ENCODE measurements around the gene INSC.
A peak's percentile ranks its signal among the peaks of the same experiment; 100 is the strongest.

The INSC gene

DNA sequence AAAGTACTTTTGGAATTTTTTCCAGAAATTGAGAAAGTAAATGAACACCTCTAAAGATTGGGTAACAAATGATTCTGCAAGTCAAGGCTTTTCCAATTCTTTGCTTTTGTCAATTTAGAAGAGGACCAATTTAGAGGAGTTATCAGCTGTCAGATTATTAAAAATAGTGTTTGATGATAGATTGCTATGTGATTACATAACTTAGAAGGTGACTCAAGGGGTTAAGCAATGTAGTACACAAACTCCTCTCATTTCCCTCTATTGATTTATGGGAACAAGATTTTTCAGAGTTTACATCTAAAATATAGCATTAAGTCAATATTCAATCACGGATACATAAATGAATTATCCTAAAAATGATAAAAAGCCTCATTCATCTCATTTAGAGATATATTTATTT lies 70.3 kb downstream of the INSC start:
- no peak for DNase-seq (ENCODE audit: low read depth)

DNA sequence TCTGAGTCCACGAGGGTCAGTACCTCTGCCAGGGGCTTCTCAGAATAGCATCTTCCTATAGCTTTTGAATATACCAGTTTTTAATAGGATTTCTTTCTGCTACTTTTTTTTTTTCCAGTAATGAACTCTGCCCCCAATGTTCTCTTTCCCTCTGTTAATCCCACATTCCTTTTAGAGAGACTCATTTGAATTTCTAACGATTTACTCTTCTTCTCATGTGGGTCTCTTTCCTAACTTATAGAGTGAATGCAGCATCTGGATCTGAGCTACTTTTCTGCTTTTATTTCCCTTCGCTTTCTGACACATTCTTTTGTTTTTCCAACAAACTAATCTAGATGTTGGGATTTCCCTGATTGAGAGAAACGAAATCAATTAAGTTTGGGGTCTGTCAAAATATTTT lies 71.4 kb downstream of the INSC start:
- no peak for DNase-seq (ENCODE audit: low read depth)

DNA sequence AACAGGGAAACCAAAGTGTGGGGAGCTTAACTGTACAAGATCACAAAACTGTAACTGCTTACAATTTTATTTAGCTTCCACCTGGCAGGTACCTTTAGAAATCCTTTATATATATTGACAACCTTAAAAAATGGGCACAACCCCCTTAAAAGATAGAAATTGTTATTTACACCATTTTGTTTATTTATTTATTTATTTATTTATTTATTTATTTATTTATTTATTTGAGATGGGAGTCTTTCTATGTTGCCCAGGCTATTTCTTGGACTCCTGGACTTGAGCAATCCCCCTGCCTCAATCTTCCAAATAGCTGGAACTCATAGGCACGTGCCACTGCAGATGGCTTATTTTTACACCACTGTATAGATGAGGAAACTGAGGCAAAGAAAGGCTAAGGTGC lies 74.5 kb downstream of the INSC start:
- DNase-seq (ENCODE audit: low read depth): no peak

DNA sequence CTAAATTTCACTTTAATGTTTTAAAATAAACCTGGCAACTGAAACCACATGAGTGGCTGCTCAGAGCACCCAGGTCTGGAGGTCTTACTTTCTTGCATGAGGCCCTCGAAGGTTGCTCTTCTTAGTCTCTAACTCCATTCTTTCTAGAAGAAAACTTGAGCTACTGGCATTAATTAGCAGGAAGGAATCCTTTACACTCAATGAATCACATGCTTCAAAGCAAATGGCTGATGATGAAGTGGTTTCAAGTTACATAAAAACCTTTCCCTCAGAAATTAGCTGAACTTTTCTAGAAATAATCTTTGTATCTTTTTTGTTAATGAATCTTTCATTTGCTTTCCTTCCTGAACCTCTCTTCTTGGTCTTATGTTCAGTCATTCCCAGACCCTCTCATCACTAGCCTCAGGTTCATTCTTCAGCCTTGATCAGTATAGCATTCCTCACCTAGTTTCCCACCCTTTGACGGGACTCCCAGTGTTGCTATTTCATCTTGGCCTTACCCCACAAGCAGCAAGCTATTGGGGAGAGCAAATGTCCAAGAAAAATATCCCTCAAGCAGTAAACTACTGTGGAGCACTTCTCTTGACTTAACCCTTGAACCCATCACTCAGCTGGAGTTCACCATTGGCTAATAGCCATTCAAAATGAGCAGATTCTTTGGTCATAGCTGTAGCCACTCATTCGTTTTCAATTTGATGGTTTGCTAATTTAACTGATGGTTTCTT lies 75.1 kb downstream of the INSC start:
- DNase-seq (ENCODE audit: low read depth): no peak

DNA sequence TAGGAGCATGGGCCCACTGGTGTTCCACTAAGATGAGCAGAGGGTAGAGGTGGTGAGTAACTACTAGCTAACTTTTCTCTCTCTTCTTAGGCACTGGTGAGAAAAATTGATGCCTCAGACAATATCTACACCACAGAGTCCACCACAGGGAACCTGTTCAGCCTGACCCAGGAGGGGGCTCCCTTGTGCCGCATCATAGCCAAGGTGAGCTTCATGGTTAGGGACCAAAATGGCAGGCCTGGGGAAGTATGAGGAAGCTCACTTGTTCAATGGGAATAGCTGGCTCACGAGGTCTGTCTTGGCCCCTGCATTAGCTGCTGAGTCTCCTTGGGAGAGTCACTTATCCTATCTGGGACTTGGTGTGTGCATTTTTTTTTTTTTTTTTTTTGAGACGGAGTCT lies 75.9 kb downstream of the INSC start:
- DNase-seq (ENCODE audit: low read depth): no peak

DNA sequence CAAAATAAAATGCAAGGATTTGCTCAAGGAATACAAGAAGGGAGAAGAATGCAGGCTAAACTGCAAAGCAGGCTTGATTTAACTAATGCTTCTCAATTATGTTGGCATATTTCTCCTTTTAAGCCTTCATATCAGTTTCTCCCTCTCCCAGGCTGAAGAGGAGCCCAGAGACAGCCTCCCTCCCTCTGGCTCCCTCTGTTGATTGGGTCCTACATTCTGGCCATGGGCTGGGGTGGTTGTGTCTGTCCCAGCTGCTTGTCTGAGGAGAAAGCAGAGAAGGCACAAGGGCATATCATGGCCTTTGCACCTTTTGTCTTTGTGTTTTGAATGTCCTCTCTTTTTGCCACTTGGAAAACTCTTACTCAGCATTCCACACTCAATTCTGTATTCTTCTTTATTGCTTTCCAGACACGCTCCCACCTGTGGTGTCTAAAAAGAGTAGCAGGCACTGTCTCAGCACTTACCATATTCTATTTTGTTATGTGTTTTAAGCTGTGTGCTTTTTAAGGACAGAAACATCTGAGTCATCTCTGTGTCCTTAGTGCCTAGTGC lies 77.4 kb downstream of the INSC start:
- DNase-seq (ENCODE audit: low read depth): no peak

DNA sequence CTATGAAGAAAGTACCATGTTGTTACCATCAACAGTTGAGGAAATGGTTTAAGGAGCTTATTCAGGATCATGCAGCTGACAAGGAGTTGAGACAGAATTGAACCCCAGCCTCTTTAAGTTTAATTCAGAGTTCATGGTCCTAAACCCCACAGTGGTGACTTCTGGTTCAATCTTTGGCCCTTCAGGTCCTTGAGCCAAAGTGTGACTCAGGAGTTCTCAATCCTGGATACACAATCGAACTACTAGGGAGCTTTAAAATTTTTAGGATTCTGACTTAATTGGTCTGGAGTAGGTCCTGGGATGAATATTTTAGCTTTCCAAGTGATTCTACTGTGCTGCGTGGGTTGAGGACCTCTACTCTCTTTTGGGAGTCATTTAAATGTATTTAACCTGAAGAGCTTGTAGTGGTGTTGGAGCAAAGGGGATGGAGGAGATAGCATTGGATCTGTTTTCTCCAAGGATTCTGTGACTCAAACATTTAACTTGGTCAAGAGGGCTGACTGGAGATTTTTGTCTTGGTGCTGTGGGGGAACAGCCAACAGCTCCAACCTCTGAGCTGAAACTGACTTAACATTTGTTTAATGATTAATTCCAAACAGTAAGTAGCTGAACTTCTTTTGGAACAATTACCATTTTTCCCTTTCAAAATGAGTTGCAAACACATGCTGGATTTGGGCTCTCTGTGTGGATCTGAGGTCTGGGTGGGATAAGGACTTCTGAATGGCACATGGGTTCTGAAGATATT lies 80.1 kb downstream of the INSC start:
- DNase-seq (ENCODE audit: low read depth): no peak

DNA sequence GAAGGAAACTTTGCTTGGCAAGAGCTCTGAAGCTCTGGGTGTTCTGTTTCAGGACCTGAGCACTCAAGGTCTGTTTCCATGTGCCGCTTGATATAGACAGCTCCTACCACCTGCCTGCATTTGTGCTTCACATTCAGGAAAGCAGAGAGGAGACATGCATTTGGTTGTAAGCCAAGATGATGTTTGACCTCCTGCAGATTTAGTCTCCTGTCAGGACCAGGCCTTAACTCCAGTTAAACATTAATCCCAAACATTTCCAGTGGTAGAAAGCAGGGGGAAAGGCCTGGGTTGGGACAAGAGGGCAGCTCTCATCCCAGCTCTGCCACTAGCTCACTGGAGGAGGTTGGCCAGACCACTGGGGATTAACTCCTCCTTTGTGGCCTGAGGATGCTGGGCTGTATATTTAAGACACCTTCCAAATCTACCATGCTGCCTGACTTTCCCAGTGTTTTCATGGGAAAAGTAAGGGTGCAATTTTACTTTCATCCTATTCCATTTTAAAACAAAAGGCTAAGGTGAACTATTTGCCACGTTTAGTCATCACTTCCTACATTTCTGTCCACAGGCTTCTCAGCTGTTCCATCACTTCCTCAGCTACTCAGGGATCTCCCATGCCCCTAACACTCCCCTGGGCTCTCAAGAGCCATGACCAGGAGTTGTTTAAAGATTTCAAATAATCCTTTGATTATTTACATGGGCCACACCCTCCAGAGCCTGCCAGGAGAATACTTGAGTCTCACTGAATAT lies 80.9 kb downstream of the INSC start:
- no peak for DNase-seq (ENCODE audit: low read depth)

DNA sequence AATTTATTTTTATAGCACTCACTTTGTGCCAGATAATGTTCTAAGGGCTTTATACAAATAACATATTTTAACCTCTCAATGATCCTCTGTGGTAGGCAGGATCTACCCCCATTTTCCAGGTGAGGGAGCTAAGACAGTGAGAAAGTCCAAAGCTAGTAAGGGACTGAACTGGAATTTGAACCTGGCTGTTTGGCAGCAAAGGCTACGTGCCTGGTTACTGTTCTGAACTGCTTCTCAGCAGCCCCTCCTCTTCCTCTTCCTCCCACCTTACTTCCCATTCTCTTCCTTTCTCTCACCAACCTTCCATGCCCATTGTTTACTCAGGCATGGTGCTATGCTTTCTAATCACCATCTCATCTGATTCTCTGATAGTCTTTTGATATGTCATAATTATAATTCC lies 82.0 kb downstream of the INSC start:
- no peak for DNase-seq (ENCODE audit: low read depth)

DNA sequence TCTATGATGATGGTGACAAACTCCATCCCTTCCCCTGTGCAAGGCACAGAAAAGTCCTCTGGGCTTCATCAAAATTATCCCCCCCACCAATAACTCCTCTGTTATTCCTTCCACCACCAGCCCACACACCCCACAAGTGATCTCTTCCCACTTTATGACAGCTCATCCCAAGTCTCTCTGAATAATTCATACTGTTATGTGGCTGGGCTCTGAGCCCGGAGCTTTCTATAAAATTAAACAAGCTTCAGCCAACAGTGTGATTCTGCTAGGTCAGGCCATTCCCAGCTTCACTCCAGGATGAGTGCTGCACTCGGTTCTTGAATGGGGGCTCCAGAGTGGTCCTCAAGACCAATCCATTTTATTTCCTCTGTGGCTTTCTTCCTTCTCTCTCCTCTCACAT lies 83.0 kb downstream of the INSC start:
- DNase-seq (ENCODE audit: low read depth): no peak

DNA sequence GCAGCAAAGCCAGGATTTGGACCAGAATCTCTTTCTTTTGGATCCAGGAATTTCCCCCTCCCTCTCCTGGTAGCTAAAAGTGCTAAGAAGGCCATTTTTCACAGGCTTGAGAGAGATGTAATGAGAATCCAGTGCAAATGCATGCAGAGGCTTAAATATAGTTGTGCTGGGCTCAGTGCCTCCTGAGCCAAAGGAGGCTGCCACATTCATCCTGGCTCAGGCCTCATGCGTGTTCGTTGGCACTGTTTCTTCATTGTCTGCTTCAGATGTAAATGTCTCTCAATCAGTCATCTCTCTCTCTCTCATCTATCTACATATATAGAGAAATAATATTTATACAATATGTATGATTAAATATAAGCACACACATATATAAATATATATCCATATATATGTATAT lies 83.6 kb downstream of the INSC start:
- DNase-seq (ENCODE audit: low read depth): no peak

DNA sequence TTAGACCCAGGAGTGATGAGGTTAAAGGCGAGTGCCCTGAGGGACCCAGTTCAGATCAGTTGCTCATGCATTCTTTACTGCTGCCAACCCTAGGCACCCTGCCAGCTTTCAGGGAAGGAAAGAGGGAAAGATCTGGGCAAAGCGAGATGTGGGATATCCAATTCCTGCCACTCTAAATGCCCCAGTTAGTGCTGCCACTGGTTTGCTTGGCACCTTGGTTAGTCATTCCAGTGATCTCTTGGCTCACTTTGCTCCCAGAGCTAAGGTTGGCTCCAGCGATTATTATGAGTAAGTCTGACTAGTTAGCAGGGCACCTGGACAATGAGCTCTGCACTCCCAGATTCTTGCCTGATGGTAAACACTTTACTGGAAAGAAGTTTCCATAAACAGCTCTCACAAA lies 85.0 kb downstream of the INSC start:
- no peak for DNase-seq (ENCODE audit: low read depth)

DNA sequence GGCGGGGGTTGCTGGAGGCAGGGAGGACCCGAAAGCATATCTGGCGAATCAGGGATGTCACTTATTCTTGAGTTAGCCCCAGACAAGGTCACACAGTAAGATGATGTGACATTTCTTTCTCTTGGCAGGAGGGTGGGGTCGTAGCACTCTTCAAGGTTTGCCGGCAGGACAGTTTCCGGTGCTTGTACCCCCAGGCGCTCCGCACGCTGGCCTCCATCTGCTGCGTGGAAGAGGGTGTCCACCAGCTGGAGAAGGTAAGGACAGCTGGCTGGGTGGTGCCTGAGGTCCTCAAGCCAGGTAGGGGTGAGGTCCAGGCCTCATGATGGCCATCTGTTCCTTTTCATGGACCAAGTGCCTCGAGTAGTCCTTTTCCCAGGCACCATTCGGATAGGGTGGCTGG lies 86.0 kb downstream of the INSC start:
- no peak for DNase-seq (ENCODE audit: low read depth)

DNA sequence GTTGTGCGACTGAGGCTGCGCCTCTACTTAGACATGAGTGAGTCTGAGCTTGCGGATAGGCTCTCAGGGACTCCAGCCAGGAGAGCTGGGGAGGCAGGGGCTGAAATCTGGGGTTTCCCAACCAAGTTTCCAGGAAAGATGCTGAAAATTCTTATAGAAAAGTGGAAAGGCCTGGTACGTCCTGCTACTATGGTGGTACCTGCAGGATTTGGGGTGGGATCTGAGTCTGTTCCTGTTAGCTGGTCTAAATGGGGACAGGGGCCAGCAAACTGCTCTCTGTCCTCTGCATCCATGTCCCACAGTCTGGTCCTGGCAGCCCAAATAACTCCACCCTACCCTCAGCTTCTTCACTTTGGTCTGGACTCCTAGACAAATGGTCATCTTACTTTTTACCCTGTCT lies 86.9 kb downstream of the INSC start:
- no peak for DNase-seq (ENCODE audit: low read depth)

DNA sequence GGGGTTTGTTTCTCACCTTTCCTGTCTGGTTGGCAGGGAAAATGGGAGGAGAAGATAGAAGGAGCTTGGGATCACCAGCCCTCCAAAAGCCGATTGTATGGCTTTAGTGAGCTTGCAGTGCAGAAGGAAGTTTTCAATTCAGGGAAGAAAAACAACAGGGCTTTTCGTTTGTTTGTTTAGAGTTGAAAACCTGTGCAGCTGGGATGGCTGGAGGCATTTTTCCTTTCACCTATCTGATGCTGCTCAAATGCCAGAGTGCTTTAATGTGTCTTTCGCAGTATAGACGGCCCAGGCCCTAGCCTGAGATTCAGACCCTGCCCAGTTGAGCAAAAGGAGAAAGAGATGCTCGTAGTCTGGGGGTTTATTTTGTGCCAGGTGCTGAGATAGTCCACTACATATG lies 87.9 kb downstream of the INSC start:
- DNase-seq (ENCODE audit: low read depth): no peak

DNA sequence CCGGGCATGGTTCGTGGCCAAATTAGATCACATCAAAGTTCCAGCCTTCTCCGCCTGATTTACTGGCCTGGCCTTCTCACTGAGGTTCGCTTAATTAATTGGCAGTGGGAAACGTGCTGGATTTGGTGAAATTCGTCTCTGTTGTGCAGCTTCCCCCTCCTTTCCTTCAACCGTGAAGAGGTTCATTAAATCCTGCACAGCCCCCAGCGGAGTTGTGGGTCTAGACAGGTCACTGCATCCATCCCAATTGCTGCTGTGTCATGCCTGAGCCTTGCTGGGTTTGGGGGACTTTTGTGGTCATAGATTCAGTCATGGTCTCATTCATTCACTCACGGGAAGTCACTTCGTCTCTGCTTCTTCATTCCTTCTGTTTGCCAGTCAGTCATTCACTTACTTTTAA lies 90.0 kb downstream of the INSC start:
- no peak for DNase-seq (ENCODE audit: low read depth)

DNA sequence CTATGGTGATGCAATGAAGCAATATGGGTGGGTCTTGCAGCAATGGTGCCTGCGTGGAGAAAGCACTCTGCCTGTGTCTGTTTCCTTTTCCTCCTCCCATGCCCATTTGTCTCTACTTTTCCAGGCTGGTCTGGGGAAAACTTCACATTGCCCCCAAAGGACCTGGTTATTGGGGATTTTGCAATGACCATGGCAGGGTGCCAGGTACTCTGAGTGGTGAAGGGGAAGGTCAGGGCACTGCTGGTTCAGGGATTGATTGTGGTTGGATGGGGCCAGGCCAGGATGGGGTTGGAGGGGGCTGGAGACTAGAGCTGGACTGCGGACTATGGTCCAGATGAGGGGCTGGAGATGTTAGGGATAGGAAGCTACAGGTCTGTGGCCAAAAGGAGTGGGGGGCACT lies 92.1 kb downstream of the INSC start:
- no peak for DNase-seq (ENCODE audit: low read depth)

DNA sequence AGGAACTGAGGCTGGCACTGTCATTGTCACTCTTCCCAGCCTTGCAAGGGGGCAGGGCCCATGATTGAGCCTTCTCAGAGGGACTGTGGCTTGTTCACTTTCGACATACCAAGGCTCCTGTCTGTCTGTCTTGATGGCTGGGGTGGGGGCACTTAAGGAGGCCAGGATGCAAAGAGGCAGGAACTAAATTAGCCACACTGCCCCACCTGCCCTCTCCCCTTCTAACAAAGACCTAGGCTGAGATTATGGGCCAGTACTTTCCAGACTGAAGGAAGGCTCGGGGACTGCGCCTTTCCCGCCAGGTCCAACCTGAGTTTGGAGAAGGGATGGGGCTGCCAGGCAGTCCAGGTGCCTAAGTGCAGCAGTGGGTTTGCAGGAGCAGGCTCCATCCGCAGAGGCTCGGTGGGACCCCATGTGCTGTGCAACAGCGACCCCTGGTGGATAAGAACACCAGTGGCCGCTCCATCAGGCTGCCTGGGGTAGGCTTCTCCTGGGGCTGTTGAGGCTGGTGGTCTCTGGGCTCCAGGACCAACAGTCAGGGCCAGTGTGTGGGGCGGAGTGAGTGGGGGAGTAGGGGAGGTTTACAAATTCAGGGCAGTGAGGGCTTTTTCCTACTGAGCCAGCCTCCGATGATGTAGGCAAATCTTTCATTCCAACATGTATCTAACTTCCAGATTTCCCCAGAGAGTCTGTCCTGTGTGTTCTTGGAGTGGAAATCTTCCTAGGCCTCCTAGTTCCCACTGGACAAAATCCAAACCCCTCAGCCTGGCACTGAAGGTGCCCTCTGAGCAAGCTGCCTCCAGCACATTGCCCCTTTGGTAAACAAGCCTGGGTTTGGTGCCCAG lies 93.9 kb downstream of the INSC start:
- peak; percentile 53 for DNase-seq (ENCODE audit: low read depth)

DNA sequence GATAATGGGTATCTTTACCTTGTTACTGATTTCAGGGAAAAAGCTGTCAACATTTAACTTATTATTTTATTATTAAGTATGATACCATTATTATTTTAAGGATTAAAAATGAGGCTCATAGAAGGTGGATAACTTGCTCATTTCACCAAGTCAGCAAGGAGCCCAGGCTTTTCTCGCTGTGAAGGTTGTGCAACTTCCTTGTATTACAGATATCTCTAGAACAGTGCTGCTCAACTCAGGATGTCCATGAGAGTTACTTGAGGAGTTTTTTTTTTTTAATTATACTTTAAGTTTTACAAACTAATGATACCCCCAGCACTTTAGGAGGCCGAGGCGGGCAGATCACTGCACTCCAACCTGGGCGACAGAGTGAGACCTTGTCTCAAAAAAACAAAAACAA lies 98.2 kb downstream of the INSC start:
- DNase-seq (ENCODE audit: low read depth): no peak

DNA sequence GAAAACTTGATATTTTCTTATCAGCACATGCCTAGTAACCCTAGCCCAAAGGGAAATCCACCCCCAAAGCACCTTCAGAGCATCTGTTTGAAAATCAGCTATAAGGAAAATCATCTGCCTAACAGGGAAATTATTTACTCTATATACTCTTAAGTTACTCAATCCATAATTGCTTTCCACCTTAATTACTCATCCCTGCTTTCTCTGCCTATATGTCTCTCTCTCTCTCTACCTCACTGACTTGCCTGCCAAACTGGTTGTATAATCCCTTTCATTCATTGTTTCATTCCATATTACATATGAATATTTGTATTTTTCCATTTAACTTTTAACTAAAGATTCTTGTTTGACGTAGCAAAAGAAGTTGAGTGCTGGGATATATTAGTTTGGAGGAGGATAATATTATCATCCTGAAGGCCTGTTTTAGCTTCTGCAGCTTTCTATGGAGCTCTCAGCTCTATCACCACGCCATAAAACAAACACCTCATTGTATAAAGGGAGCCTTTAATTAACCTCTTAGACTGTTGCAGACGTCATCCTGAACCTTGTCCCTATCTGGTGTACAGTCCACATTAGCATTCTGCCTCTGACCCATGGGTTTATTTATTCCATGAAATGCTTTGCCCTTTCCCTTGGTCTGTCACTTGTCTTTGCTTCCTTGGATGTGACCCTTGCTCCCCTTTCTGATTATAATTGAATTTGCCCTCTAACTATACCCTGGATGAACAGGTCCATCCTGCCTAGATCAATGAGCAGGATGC lies 98.9 kb downstream of the INSC start:
- DNase-seq (ENCODE audit: low read depth): no peak

DNA sequence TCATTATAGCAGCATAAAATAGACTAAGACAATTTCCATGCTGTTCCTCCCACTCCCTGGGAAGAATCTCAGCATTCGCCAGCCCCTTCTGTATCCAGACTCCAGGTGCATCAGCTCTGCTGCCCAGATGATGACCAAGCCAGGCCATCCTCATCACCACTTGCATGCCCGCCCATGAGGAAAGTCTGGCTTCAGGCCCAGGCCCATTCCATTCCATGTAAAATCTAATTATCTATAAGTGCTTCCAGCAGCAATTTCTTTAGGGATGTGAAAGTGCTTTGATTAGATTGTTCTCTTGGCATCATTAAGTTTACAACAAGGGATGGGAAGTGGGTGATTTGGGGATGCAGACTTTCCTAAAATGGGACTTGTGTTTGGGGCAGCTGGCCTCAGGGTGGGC lies 100.3 kb downstream of the INSC start:
- no peak for DNase-seq (ENCODE audit: low read depth)

Measured in stimulated activated CD8-positive, alpha-beta memory T cell treated with anti-CD3 and anti-CD28 coated beads, Interleukin-15, amount 100 ng/mL, for 1 hour (primary cell).